CD4-positive, alpha-beta T cell treated with Interferon alpha-2 for 1 hour (primary cell): ENCODE measurements around the gene AUTS2.

ENCODE experiments used
- DNase-seq, 2 donors: peaks; one replicate each; pipeline ENCODE4 v3.0.0-alpha.2; 2020 to 2022

AUTS2 gene

DNA sequence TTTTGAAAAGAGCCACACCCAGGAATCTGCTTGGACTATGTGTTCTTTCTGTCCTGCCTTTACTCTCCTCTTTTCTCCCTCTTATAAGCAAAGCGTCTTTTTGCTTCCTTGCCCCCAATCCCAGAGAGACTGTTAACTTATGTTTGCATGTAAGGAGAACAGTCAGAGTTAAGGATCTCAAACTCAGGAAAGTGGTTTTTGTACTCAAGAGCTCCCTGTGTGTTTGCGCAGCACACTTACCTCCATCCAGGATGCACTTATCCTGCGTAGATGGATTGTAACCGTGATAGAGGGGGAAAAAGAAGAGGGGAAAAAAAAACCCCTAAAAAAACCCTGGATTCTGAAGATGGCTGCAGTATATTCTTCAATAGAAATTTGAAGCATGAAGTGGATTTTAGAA, 228.9 kb downstream of the AUTS2 start:
- no peak for DNase-seq

DNA sequence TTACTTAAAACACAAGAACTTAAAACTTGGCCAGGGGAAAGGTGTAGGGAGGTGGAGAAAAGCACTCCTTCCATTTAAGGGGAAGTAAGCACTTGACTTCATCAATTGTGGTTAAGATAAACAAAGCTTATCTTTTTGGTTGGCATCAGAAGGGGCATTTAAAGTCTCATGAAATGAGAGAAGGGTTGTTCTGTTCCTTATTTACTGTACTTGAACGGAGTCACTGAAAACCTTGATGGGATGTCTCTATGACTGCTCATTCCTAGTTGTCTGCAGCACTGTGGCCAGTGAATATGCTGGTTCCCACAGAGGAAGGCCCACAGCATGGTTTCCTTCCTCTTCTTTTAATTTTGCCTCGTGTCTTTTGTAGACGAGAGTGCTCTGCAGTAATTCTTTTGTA, 229.3 kb downstream of the AUTS2 start:
- no peak for DNase-seq

DNA sequence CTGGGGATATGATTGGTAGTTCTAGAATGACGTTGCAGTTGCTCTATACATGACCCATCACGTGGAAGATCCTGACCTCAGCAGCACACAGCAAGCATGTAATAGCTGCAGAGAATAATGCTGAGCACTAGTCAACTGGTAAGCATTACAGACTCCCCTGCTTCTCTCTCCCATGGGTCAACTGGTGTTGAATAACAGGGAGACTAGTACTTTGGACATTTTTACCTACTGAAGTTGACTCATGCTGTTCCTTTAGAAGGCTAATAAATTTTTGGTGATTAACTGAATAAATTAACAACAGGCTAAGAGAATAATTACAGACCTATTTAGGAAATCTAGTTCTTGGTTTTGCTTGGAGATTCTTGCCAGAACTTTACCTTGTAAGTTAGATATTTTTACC, 234.1 kb downstream of the AUTS2 start:
- DNase-seq = no peak

DNA sequence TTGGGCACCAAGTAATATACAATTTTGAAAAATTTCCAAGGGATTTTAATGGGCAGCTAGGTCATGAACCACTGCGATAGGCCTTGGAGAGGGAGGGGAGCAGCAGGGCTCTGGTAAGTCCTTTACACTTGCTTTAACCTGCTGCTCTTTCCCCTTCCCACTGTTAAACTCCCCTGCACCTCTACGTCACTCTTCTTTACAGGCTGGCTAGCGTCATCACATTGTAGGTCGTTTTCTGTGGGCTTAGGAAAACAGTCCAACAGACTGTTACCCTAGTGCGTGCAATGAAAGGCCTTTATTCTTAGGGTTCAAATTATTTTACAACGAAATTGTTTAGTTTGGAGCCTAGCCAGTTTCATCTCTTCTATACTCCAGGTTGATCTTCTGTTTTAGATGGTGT, 235.7 kb downstream of the AUTS2 start:
- DNase-seq = no peak

DNA sequence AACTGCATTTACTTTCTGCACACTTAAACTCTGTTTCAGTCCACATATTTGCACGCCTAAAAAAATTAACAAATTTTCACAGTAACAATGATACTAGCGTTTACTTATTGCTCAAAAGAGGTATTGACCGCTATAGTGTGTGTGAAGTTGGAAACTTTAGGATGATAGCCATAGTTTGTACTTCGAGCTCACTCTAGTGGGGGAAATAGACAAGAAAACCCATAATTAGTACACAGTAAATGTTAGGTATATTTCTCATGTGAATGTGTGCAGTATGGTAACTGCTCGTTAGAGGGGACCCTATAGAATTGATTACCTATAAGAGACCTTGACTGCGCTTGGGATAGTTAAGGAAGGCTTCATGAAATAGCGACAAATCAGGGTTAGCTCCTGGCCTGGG, 238.4 kb downstream of the AUTS2 start:
- no peak for DNase-seq

DNA sequence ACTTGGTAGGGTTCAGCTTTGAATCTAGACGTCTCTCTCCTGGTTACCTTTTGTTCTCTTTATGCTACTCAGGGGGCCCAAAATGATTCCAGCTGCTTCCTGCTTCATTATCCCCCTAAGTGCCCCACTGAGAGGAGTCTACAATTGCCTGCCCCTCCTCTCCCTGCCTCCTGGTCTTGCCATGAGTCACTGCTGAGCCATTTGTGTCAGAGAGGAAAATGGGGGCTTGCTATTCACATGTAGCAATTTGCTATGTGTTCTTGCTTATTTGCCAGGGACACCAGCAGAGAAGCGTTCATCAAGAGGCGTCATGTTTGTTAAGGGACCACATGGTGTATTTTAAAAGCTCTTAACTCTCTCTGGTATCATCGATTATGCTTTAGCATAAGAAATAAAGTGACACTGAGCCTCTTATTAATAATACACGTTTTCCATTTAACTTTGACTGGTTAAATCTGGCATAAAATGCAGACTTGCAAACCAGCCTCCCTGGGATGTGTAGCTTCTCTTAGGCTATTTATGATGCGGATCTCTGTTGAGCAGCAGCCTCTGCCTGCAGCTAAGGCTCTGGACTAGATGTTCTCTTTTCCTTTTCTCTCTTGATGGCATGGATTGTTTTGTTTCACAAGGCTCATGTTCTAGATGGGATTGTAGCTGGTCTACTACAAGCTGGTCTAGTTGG, 239.3 kb downstream of the AUTS2 start:
- DNase-seq = no peak

DNA sequence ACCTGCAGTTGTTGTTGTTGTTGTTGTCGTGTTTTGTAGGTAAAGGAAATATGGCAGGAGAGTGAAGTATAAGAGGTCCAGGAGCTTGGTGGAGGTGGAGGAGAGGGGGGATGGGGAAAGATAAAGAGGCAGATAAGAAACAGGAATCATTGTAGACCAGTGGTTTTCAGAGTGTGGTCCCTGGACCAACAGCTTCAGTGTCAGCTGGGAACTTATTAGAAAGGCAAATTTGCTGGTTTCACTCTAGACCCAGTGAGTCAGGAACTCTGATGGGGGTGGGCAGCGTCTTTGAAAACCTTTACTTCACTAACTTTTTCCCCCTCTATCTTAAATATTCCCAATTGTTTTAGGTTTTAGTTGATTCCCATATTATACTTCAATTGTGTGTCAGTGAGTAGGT, 241.5 kb downstream of the AUTS2 start:
- no peak for DNase-seq

DNA sequence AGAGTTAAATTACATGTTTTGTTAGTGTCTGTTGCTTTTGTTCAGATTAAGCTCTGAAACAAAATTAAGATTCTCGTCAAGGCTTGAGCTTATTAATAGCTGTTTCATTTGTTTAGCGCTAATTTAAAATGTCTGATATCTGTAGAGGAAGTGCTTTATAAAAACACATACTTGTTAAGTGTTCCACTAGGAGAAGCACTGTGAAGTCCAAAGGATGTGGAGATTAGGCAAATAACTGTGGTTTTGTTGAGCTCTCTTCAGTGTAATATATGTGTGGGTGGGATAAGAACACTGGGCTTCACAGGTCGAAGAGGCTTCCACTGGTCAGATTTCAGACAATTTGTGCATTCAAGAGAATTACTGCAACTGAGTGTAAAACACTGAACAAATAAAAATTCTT, 242.0 kb downstream of the AUTS2 start:
- DNase-seq = no peak

DNA sequence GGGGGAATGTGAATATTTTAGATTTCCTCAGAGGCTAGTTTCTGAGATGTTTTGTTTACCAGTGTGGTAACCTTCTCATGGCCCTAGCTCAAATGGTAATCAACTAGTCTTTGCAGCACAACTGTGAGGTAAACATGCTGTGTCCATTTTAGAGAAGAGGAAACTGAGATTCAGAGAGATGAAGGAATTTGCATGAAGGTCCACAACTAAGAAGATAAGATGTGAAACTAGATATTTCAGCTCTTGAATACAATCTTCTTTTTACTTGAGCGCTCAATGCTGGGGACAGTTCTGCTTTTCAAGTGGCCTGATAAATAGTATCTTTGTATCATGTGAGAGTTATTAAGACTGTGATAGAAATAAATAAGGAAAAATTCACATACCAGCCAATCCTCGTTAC, 245.4 kb downstream of the AUTS2 start:
- no peak for DNase-seq

DNA sequence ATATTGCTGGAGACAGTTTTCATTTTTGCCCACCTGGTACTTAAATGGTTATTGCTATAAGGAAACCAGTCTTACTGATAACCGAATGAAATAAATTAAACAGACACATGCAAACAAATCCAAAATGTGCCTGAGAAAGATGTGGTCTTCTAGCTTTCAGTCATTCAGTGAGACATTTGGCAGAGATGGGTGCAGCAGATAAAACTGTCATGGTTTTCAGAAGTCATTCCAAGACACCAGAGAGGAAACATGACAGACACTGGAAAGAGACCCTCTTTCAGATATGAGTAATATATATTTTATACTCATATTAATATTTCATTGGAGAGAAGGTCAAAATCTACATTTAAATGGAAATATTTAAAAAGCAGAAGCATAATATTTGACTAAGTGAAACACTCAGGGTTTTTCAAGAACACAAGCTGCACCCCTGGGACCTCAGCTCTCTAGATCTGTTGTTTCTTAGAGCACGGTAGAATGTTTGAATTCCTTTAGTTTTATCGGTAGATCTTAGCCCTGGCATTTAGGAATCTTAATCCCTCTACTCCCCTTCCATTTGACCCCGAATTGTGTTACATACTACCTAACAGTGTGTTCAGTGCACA, 246.1 kb downstream of the AUTS2 start:
- no peak for DNase-seq

DNA sequence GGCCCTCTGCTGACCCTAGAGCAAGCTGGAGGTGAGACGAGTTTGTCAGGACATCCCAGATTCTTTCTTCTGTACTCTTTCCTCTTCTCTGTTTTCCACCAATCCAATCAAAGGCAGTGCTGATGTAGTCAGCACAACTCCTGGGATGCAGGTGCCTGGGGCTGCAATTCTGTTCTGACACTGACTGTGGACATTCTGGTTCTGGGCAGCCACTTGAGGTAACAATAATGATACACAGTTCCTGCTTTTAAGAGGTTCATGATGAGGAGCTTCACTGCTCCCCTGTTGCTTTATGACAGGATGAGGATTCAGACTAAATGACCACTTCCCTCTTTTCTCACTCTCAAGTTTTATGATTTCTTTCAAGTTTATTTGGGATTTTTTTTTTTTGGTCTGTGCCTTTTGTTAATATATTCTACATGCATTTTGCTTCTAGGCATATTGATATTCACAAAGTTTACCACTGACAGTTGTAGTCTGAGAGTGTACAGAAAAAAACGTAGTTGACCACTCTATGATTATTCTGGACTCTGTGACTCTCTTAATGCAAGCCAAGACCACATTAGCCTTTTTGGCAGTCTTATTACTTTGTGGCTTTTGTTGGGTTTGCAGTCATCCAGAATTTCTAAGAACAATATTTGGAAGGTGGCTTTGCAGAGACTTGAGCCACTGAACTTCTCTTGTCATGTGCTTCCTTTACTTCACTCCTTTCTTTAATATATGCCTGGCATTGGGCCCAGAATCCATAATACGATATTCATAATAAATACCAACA, 247.6 kb downstream of the AUTS2 start:
- DNase-seq = no peak

DNA sequence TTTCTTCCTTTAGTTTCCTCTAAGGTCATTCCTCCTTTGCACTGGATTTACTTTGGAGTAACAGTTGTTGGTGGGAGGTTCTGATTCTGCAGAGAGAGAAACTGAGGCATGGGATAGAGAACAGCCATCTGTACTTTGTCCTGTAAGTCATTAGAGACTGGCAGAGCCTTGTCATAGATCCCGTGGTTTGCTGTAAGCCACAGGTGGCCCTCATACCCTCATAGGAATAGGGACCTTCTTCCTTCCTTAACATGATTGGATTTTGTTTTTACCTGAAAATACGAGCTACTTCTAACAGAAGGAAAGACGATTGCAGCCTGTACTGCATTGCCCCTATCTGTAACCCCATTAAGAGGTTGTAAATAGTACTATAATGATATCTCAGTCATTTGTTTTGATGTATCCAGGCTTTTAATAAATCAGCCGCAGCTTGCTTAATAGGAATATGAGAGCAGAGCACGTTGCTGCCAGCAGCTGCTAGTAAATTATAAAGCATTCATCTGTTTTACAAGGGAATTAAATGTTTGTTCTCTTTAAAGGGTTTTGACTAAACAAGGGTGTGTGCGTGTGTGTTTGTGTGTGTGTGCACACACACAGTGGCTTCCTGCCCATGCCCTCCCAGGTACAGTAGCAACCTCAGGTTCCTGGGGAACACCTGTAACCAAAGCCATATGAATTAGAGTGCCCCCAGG, 249.8 kb downstream of the AUTS2 start:
- DNase-seq = no peak

DNA sequence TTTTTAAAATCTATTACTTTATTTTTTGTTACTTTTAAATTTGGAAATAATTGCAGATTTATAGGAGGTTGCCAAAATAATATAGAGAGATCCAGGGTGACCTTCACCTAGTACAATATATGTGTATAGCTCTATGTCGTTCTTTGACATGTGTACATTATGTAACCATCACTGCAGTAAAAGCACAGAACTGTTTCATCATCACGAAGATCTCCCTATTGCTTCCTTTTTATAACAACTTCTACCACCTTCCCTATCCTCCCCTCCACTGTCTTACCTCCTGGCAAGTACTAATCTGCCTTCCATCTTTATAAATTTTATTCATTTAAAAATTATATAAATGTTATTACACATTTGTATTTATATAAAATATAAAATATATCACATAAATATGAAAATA, 251.0 kb downstream of the AUTS2 start:
- no peak for DNase-seq

DNA sequence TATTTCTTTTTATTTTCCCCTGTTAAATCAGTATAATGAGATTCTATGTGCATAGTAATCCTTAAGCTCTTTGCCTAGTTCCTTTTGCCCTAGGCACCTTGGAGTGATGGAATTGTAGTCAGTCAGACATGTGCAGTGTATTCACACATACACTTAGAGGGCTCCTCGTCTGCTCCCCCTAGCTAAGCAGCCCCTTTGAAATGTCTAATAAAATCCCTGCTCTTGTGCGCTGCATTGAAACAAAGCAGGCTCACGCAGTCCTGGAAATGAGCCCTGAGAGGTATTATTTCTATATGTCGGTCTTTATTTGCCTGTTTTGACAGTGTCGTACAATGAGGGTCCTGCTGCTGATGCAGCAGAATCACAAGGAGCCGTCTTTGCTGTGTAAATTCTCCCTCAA, 258.7 kb downstream of the AUTS2 start:
- no peak for DNase-seq

DNA sequence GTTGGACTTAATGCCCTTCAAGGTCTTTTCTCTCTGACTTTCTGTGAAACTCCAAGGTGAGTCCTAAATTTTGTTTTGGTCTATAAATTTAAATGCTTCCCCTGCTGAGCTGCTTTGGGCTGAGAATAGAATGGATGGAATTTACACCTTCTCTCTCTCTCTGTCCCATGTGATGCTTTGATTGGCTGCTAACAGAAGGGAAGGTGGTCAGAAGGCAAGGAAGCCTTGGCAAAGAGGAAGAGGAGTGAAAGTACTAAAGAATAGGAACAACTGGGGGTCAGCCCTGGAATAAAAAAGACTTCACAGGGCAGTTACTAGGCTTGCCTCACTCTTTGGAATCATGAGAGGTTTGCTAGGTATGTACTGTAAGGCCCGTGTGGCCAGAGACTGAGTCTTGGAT, 260.2 kb downstream of the AUTS2 start:
- no peak for DNase-seq

DNA sequence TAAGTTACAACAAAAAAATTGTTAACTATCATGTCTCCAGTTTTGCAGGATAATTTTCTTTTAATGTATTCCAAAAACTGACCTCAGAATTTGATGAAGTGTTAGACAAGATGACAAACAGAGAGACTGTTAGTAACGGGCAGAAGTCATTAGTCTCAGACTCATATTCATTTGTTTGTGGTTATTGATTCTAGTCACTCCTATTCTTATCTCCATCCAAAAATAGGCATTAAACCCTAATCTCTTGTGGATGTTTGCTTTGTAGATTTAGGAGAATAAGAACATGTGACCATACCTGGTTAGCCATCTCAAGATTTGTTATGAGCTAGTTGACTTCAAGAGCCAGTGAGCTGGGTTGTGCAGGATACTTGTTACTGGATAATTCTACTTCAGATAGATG, 261.1 kb downstream of the AUTS2 start:
- DNase-seq = no peak

DNA sequence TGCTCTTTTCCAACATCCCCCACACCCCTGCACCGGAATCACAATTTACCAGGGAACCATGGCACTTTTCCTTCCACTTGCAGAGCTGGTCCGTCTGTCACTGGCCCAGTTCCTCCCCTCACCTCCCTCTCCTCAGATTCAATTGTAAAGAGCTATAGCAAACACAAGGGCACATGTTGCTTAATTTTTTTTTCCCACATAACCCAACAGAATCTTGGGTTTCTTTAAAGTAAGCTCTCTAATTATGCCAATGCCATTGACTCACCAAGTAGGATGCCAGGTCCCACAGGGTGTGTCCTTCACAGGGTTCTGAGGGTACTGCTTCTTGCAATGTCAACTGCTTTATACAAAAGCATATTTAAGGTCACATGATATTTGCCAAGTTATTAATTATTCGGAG, 262.2 kb downstream of the AUTS2 start:
- no peak for DNase-seq

DNA sequence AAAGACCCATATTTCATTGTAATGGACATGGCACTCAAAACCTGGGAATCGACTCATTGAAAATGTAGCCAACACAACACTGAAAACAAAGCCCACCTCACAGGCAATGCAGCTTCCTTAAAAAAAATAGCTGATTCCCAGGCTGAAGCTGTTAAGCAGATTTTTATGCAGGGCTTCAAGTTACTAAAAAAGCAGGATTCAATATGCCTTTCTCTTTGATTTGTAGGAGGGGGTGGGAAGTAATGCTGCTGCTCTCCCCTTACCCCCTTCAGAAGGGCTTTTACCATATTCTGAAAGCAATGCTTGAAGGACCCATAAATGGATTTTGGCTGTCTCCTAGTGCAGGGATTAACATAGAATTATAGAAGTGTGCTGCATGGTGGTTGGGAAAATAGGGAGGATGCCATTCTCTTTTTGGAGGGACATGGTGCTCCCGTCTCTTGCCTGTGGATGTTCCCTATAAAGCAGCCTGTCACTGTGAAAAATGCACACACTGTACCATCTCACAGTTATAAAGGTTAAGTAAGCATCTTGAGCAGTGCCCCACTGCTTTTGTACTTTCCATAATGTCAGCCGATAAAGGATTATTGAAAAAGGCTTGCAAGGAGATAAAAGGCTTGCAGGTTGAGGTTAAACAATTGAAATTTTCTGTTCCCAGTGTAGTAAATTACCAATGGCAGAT, 262.8 kb downstream of the AUTS2 start:
- no peak for DNase-seq

DNA sequence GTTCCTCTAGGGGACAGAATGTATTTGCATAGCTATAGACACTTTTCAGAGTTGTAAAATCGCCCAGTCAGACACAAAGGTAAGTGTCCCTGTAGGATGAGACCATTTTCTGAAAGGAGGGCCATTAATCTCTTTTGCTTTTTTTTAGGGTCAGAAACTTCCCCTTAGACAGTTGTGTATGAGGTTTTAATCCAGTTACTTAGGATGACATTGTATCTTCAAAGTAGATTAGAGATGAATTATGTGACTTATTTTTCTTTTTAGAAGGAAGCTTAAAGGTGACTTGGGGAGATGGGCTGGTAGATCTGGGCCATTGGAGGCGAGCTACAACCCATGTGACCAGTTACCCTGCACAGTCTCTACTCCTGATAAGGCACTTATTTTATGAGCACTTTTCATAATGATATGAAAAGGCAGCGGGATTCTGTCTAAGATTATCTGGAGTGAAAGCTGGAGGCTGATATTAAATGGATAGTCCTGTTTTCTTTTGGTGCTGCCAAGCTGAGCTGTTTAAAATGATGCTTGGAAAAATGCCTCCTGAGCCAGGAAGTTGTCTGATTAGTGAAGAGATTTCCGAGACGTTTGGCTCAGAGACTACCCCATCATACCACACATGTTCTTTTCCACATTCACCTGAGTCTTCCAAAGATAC, 264.3 kb downstream of the AUTS2 start:
- no peak for DNase-seq

DNA sequence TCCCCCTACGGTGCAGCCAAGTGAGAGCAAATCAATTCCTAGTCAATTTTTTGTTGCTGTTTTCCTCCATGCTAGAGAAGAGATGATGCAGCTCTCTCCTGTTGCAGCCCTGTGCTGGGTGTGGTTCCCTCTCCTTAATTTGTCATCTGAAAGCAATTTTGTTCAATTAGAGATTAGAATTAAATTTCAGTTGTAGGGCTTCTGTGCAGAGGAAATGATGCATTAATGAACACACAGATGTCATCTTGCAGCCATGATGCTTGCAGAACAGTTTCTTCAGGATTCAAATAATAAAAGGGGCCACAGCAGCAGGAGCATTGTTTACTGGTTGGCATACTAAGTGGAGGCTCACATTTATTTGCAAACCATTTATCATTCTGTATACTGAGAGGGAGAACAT, 266.0 kb downstream of the AUTS2 start:
- DNase-seq = no peak

DNA sequence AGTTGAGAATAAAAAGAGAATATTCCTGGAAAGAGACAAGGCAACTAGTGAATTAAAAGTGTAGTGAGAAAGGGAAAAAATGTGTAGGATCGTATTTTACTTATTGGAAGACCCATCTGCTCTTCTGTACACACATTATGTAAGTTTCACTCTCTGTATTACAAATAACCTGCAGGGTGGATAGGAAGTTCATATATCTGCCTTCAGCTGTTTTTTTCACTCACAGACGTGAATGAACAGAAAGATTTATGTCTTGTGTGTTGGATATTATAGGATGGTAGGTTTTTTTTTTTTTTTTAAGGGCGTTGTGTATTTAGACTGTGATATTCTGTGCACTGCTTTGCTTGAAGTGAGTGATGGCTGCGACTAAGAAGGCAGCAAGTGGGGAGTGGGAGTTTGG, 266.5 kb downstream of the AUTS2 start:
- DNase-seq = no peak

DNA sequence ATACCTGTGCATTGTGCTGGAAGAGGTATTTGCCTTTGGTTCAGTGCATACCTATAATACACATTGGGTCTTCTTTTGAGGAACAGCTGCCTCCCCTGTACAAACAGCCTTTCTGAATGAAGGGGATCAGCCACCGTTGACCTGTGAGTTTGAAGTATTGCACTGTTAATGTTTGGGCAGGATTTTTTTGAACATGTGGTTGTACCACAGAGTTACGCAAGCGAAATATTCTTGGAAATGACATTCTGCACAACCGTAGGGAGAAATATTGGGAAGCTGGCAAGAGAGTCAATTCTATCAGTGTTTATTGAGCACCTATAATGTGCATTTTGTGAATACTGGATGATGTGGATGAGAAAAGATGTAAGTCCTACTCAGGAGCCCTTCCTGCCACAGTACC, 270.6 kb downstream of the AUTS2 start:
- no peak for DNase-seq
